Body of pancreas (tissue), 4 donors: Measurements from ENCODE around the gene BEAN1.

Source experiments
- CTCF ChIP-seq, 7 experiments: fragments of 450-650 bp in 4 of 7; fragments of 200-600 bp in 3 of 7; sonication (generic) in 3 of 7; IDR thresholded peaks; one replicate each; pipeline ENCODE4 v1.5.1; 2016 to 2019; ENCODE audit warnings: antibody characterized with exemption in 7 of 7
- POLR2A ChIP-seq, 3 donors: fragments of 450-650 bp; IDR thresholded peaks; one replicate each; pipeline ENCODE4 v1.6.1; 2016; ENCODE audit warnings: antibody characterized with exemption in 3 of 3, mild to moderate bottlenecking in 2 of 3

- no peak for TF ChIP-seq POLR2A (IDR thresholded peaks at IDR 0.05)
- no peak for TF ChIP-seq CTCF (IDR thresholded peaks at IDR 0.05)
These were observed 14.7 kb downstream of the BEAN1 start for GRCh38 chr16:66441586-66442375.
